Adrenal gland (tissue), 12 donors: ENCODE results near the gene LMF2. TPM values are rescaled to one million over a fixed set of nuclear protein-coding genes. Genes with fewer than 3 reads are reported as not detected.

Experiments used
- DNase-seq, 7 donors: peaks; one replicate each; pipeline ENCODE4 v3.0.0-alpha.2; 2019 to 2020
- H3K27ac ChIP-seq, 5 donors: fragments of 200-600 bp; sonication (generic) in 4 of 5; 1 replicate in 3 of 5; 2 replicates in 2 of 5; pipeline versions ENCODE4 v1.5.1 to v1.8.0; 2016 to 2020; ENCODE audit warnings: mild to moderate bottlenecking in 1 of 5
- H3K27me3 ChIP-seq: fragments of 200-600 bp; 2 replicates; pipeline ENCODE4 v1.8.0; 2021
- H3K36me3 ChIP-seq, 2 donors: fragments of 200-600 bp; replicated peaks in 1 of 2; 1 replicate in 1 of 2; 2 replicates in 1 of 2; pipeline versions ENCODE4 v1.5.1 to v1.8.0; 2018 to 2022
- H3K4me1 ChIP-seq, 2 donors: fragments of 200-600 bp; replicated peaks in 1 of 2; 1 replicate in 1 of 2; 2 replicates in 1 of 2; pipeline versions ENCODE4 v1.5.1 to v1.8.0; 2018 to 2021
- H3K4me3 ChIP-seq, 4 donors: fragments of 200-600 bp; sonication (generic) in 3 of 4; one replicate each; pipeline ENCODE4 v1.5.1; 2016 to 2018
- H3K9me3 ChIP-seq, 3 donors: fragments of 200-600 bp; sonication (generic) in 1 of 3; replicated peaks in 1 of 3; 1 replicate in 2 of 3; 2 replicates in 1 of 3; pipeline versions ENCODE4 v1.5.1 to v1.8.0; 2016 to 2021
- CTCF ChIP-seq, 6 experiments: fragments of 450-650 bp in 4 of 6; fragments of 200-600 bp in 2 of 6; sonication (generic) in 1 of 6; IDR thresholded peaks; 1 replicate in 5 of 6; 2 replicates in 1 of 6; pipeline versions ENCODE4 v1.5.1 to v1.8.0; 2016 to 2021; ENCODE audit warnings: antibody characterized with exemption in 6 of 6, mild to moderate bottlenecking in 2 of 6, moderate library complexity in 1 of 6
- POLR2A ChIP-seq, 2 donors: fragments of 450-650 bp; IDR thresholded peaks; one replicate each; pipeline ENCODE4 v1.6.1; 2017; ENCODE audit warnings: antibody characterized with exemption in 2 of 2, mild to moderate bottlenecking in 2 of 2, moderate library complexity in 1 of 2
- WGBS, 4 donors: extraction: QIAGEN DNeasy Blood & Tissue Kit in 2 of 4; methylation state at CpG; one replicate each; pipeline versions ENCODE4 v1.1.5 to v1.1.7; 2013 to 2017; 5-methylcytosine and 5-hydroxymethylcytosine counted together
- intact Hi-C, 2 donors: fragments of 100-400 bp; cut with DNase I; formaldehyde crosslinking; loops; one replicate each; pipeline versions ENCODE4 v1.14.1 to v1.15.0; 2022 to 2023
- polyA plus RNA-seq, 3 donors: library from polyadenylated mRNA; stranded (reverse); fragments of 200-250 nt in 2 of 3; fragments of 350-450 nt in 1 of 3; fragmentation: Illumina TruSeq in 1 of 3; extraction: RNeasy Lipid Tissue Mini Kit (QIAGEN cat#74804) in 1 of 3; gene quantifications; one replicate each; pipeline ENCODE4 v1.2.3, GENCODE V29; 2013 to 2014
- total RNA-seq, 9 donors: library from RNA; depleted of rRNA in 4 of 9; stranded (reverse); fragments of >200 nt in 4 of 9; fragments of 120-200 nt in 1 of 9; fragmentation: NEBNext Ultra II Directional in 1 of 9; extraction: Animal tissue kit (Norgen Biotek cat#: 25700) in 1 of 9; gene quantifications; one replicate each; pipeline versions ENCODE4 v1.1.0 to v1.2.4, GENCODE V29; 2013 to 2023
- donor health status: healthy with polysubstance abuse.
- donor health status: Bipolar disorder and iron deficiency.
- donor health status: DM: yes; HTN: yes; CAD: no.
- donor health status: DM: no; HTN: no; CAD: no.
- donor health status: DM: no; HTN: no; CAD: no.
- donor health status: DM: yes; HTN: yes; CAD: no.

Gene LMF2
- total and polyA plus RNA-seq, 12 donors: 6.3 to 120 (median 78.3) TPM

GRCh38 chr22:50467341-50467740 lies 40.2 kb downstream of the LMF2 start:
- DNase-seq: no peak
- TF ChIP-seq CTCF (IDR thresholded peaks at IDR 0.05) (no peak), POLR2A (IDR thresholded peaks at IDR 0.05) (no peak)
- intact Hi-C loops: no loop called here
- Histone ChIP-seq H3K27ac (no peak overlapping the region), H3K27me3 (no peaks in the 10 kb centered on the region), H3K36me3 (peaks cover 0 to 57% of the 10 kb centered on the region in 2 donors), H3K9me3 (no peaks in the 10 kb centered on the region), H3K4me1 (peaks cover 20 to 33% of the 10 kb centered on the region in 2 donors), H3K4me3 (no peak overlapping the region)
- 86 to 88% (median 87%) methylated on average over 15 to 24 of the region's 24 CpGs for WGBS, 4 donors

- peaks cover 8 to 13% of the 10 kb centered on the region in 2 donors for H3K4me1 ChIP-seq
- no peak overlapping the region for H3K27ac ChIP-seq
- 88 to 93% (median 93%) methylated on average over 10 to 30 of the region's 30 CpGs for WGBS, 4 donors
- no peaks in the 10 kb centered on the region for H3K9me3 ChIP-seq
- intact Hi-C loops: no loop called here
- no peaks in the 10 kb centered on the region for H3K27me3 ChIP-seq
- DNase-seq: no peak
- peaks cover 0 to 78% of the 10 kb centered on the region in 2 donors for H3K36me3 ChIP-seq
- H3K4me3 ChIP-seq: no peak overlapping the region
- TF ChIP-seq POLR2A (IDR thresholded peaks at IDR 0.05) (no peak), CTCF (IDR thresholded peaks at IDR 0.05) (no peak)
These were observed 42.2 kb downstream of the LMF2 start for GRCh38 chr22:50465066-50465930.

GRCh38 chr22:50464451-50464850 lies 43.1 kb downstream of the LMF2 start:
- H3K4me1 ChIP-seq: peaks cover under 1 to 4% of the 10 kb centered on the region in 2 donors
- TF ChIP-seq POLR2A (IDR thresholded peaks at IDR 0.05) (no peak), CTCF (IDR thresholded peaks at IDR 0.05) (no peak)

GRCh38 chr22:50463188-50463900 lies 44.2 kb downstream of the LMF2 start:
- H3K27ac ChIP-seq: no peak overlapping the region
- H3K4me1 ChIP-seq: no peaks in the 10 kb centered on the region
- no peak overlapping the region for H3K4me3 ChIP-seq
- WGBS, 4 donors: 88 to 94% (median 93%) methylated on average over 14 to 28 of the region's 28 CpGs
- peaks cover 0 to 97% of the 10 kb centered on the region in 2 donors for H3K36me3 ChIP-seq
- TF ChIP-seq CTCF (IDR thresholded peaks at IDR 0.05) (no peak), POLR2A (IDR thresholded peaks at IDR 0.05) (no peak)
- H3K9me3 ChIP-seq: no peaks in the 10 kb centered on the region
- H3K27me3 ChIP-seq: no peaks in the 10 kb centered on the region
- intact Hi-C loops: no loop called here
- DNase-seq: no peak

More at GRCh38 chr22:50464451-50464850, 43.1 kb downstream of the LMF2 start:
- intact Hi-C loops: no loop called here
- H3K9me3 ChIP-seq: no peaks in the 10 kb centered on the region
- H3K36me3 ChIP-seq: peaks cover 0 to 86% of the 10 kb centered on the region in 2 donors
- DNase-seq: no peak
- WGBS, 4 donors: 88 to 93% (median 91%) methylated on average over 21 to 24 of the region's 24 CpGs
- no peak overlapping the region for H3K27ac ChIP-seq
- no peak overlapping the region for H3K4me3 ChIP-seq
- no peaks in the 10 kb centered on the region for H3K27me3 ChIP-seq
